Measurements from ENCODE around the gene NDUFA1.

DNA sequence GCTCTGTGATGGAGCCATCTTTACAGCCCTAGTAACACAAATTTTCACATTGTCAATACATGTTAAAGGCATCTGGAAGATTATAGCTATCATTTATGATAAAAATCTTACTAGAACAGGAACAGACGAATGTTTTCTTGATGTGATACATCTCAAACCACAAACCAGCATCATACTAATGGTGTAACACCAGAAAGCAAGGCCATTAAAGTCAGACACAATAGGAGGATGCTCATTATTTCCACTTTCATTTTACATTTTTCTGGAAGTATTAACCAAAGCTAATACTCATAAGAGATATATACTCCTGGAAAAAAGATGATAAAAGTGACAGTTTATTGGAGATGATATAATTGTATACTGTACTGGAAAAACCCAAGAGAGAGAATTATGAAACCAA, 29.3 kb downstream of the NDUFA1 start:
- TF ChIP-seq POLR2A (IDR thresholded peaks at IDR 0.05; ENCODE audit: low read depth) (no peak), EP300 (IDR thresholded peaks at IDR 0.05) (no peak)
- TF ChIP-seq, protein P1, sequence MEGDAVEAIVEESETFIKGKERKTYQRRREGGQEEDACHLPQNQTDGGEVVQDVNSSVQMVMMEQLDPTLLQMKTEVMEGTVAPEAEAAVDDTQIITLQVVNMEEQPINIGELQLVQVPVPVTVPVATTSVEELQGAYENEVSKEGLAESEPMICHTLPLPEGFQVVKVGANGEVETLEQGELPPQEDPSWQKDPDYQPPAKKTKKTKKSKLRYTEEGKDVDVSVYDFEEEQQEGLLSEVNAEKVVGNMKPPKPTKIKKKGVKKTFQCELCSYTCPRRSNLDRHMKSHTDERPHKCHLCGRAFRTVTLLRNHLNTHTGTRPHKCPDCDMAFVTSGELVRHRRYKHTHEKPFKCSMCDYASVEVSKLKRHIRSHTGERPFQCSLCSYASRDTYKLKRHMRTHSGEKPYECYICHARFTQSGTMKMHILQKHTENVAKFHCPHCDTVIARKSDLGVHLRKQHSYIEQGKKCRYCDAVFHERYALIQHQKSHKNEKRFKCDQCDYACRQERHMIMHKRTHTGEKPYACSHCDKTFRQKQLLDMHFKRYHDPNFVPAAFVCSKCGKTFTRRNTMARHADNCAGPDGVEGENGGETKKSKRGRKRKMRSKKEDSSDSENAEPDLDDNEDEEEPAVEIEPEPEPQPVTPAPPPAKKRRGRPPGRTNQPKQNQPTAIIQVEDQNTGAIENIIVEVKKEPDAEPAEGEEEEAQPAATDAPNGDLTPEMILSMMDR (IDR thresholded peaks at IDR 0.05) = no peak
